ENCODE data around the gene LRRC49. TPM values are rescaled to one million over a fixed set of nuclear protein-coding genes. Genes with fewer than 3 reads are reported as not detected.

Gene LRRC49
- total RNA-seq, 1 donor from 2014 or later, result 4.7 TPM

DNA sequence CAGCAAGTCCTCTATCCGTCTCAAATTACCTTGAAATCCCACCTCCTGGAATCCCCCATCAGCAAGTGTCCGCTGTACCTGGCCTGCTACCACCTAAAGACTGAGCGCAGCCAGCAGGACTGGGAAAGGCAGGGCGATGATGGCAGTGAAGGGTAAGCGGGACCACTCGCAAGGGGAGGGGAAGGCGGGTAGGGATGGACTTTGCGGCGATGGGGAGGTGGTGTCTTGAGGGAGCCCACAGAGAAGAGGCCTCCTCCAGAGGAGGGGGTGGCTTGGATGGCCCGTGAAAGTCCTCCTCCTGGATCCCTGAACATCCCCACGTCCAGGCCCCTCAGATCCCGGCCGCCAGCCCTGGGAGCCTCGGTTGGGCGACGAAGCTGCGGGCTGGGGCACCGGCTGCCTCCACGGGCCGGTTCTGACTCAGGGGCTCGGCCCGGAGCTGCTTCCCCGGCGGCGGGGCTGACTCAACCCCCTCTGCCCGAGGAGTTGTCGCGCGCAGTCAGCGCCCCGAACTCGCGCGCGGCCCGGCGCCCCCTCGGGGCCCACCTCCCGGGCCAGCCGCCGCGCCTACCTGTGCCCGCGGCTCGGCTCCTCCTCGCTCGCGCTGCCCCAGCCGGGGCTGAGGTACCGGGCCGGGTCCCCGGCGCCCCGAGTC lies 39.2 kb upstream of the LRRC49 start:
- FAIRE-seq, result no peak
- H3K36me3 ChIP-seq (ENCODE audit: control insufficient read depth, insufficient read depth, low read length), result peaks cover 1% of the 10 kb centered on the region
- DNase-seq (ENCODE audit: low read depth), result peak; percentile 33
- H3K27me3 ChIP-seq (ENCODE audit: control insufficient read depth, insufficient read depth, low read length), result no peaks in the 10 kb centered on the region
- H3K4me3 ChIP-seq (ENCODE audit: low read depth, low read length), result peak overlapping the region; percentile 75
- no peak for TF ChIP-seq CTCF (IDR thresholded peaks at IDR 0.05; ENCODE audit: insufficient read depth, low read length, severe bottlenecking)

DNA sequence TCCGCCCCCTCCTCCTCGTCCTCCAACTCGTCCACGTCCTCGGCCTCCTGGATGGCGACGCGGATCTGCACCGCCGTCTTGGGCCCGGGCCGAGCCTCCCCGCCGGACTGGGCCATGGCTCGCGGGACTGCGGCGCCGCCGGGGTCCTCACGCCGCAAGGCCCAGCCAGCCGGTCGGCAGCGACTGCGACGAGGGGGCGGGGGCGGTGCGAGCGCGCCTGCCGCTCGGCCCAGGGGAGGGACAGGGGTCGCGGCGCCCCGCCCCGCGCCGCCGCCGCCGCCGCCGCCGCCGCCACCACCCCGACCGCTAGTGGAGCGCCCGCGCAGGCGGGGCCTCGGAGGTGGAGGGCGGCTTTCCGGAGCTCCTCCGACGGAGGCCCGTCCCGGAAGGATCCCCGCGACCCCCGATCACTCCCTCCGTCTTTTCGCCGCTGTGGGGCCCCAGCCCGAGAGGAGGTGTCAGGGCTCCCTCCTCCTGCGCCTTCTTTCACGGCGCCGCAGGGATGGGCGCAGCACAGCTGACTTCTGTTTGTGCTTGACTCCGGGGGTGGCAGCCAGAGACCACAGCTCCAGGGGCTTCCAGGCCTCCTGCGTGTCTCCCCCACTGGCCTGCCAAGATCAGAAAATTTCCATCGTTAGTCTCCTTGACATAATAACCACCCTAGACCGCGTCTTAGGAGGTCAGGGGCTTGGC lies 38.5 kb upstream of the LRRC49 start, which contains the start of gene LARP6:
Gene LARP6 (minus strand): TSS at position 185 of the 693 bp plus-strand sequence. CDS start 69 bp downstream, at position 116.
- H3K4me3 ChIP-seq (ENCODE audit: low read depth, low read length), result peak within 1 kb of the TSS; percentile 75
- H3K36me3 ChIP-seq (ENCODE audit: control insufficient read depth, insufficient read depth, low read length), result peaks cover 1% of the 10 kb centered on the region
- no peaks in the 10 kb centered on the region for H3K27me3 ChIP-seq (ENCODE audit: control insufficient read depth, insufficient read depth, low read length)
- no peak for FAIRE-seq
- DNase-seq (ENCODE audit: low read depth), result no peak
- TF ChIP-seq CTCF (IDR thresholded peaks at IDR 0.05; ENCODE audit: insufficient read depth, low read length, severe bottlenecking), result no peak

- FAIRE-seq (no peak), DNase-seq (ENCODE audit: low read depth) (peak; percentile 64)
- Histone ChIP-seq H3K27me3 (ENCODE audit: control insufficient read depth, insufficient read depth, low read length) (no peaks in the 10 kb centered on the region), H3K4me3 (ENCODE audit: low read depth, low read length) (peak overlapping the region; percentile 75), H3K36me3 (ENCODE audit: control insufficient read depth, insufficient read depth, low read length) (peaks cover 1% of the 10 kb centered on the region)
- TF ChIP-seq CTCF (IDR thresholded peaks at IDR 0.05; ENCODE audit: insufficient read depth, low read length, severe bottlenecking), result no peak
Measured at GRCh38 chr15:70854666-70854976, 38.0 kb upstream of the LRRC49 start.

DNA sequence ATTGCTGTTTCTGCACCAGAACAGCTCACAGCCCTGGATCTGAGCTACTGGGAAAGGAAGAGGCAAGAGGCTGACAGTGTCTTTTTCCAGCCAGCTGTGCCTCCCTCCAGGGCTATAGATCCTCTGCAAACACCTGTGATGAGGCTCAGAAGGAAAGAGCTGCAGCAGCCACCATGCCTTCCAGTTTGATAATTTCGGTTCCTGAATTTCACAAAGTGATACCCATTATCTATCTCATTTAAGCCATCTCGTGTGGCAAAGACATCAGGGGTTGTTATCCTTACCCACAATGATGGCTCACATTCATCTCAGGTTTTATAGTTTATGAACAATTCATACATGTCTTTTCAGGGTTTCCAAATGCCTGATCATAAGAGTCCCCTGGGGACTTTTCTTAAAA lies 36.9 kb upstream of the LRRC49 start:
- Histone ChIP-seq H3K36me3 (ENCODE audit: control insufficient read depth, insufficient read depth, low read length) (peaks cover 1% of the 10 kb centered on the region), H3K4me3 (ENCODE audit: low read depth, low read length) (no peak overlapping the region), H3K27me3 (ENCODE audit: control insufficient read depth, insufficient read depth, low read length) (no peaks in the 10 kb centered on the region)
- DNase-seq (ENCODE audit: low read depth), result no peak
- TF ChIP-seq CTCF (IDR thresholded peaks at IDR 0.05; ENCODE audit: insufficient read depth, low read length, severe bottlenecking), result no peak
- no peak for FAIRE-seq

DNA sequence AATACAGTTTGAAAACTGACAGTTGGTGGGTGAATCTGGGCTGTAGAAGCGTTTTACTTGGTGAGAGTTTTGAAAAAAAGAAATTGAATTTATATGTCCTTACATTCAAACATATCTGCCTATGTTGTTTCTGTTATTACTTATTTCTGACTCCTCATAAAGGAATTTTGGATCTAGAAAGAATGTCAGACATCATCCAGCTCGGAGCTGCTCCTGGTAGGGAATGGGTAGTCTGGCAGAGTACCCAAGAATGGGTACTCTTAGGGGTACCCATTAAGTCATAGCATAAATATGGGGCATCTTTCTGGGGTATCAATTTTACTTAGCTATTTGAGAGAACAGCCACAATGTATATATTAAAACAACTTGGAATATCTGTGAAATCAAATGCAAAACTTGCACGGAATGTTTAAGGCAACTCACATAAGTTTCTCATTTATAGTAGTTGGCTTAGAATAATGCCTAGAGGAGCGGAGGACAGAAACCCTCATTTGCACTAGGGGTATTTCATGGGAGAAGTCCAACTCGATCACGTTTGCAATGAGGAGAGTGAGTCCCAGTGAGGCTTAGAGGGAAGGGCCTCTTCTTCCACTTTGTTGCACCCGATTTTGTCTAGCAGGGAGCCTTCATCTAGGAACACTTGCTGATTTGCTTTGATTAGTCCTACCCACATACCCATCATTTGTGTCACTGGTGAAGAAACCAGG lies 36.3 kb upstream of the LRRC49 start:
- no peak overlapping the region for H3K4me3 ChIP-seq (ENCODE audit: low read depth, low read length)
- H3K27me3 ChIP-seq (ENCODE audit: control insufficient read depth, insufficient read depth, low read length), result no peaks in the 10 kb centered on the region
- peak; percentile 92 for FAIRE-seq
- TF ChIP-seq CTCF (IDR thresholded peaks at IDR 0.05; ENCODE audit: insufficient read depth, low read length, severe bottlenecking), result no peak
- H3K36me3 ChIP-seq (ENCODE audit: control insufficient read depth, insufficient read depth, low read length), result peaks cover 1% of the 10 kb centered on the region
- DNase-seq (ENCODE audit: low read depth), result no peak
